ENCODE results near the gene FAM234A. TPM values are rescaled to one million over a fixed set of nuclear protein-coding genes. Genes with fewer than 3 reads are reported as not detected.
A peak's percentile ranks its signal among the peaks of the same experiment; 100 is the strongest.
"Not testable (repeated sequence)": the region's sequence is repeated elsewhere in the genome, so short reads cannot be mapped to it uniquely, and the experiment has no call there.

FAM234A gene
- polyA plus RNA-seq, 6 donors from 2014 or later, result 19.3 to 28.7 (median 24.5) TPM

DNA sequence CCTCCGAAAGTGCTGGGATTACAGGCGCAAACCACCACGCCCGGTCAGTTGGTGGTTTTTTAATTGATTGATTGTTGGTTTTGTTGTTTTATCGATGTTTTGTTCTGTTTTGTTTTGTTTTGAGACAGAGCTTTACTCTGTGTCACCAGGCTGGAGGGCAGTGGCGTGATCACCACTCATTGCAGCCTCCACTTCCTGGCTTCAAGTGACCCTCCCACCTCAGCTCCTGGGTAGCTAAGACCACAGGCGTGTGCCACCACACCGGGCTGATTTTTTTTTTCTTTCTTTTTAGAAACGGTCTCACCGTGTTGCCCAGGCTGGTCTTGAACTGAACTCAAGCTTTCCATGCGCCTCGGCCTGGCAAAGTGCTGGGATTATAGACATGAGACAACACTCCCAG lies 12.4 kb downstream of the FAM234A start:
- ATAC-seq (ENCODE audit: low read depth in 2 of 2) (no peak), DNase-seq (no peak)
- Mint-ChIP-seq H3K27ac (peak overlapping the region in 1 of 6 donors; percentile 66), H3K9me3 (no peaks in the 10 kb centered on the region), H3K4me3 (no peak overlapping the region), H3K4me1 (peaks cover 3 to 16% (median 7%) of the 10 kb centered on the region in 3 donors), H3K27me3 (no peaks in the 10 kb centered on the region), H3K36me3 (peaks cover 7 to 9% of the 10 kb centered on the region in 2 donors)

DNA sequence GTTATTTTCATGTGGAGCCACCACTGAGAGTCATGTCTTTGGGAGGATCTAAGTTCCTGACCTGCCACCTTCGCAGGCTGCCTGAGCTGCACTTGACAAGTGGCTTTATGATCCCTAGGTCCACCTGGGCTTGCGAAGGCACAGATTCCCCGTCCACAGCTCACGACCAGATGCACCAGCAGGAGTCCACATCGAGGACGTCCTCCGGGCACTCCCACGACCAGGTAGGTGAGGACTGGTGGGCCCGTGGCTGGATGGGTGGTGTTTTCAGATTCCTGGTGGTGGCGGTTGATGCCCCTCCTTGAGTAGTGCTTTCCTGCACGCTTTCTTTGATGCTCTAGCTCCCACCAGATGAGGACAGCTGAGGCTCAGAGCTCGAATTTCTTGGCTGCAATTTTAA lies 14.8 kb downstream of the FAM234A start:
- H3K4me1 Mint-ChIP-seq, result peaks cover 8 to 20% (median 10%) of the 10 kb centered on the region in 3 donors

DNA sequence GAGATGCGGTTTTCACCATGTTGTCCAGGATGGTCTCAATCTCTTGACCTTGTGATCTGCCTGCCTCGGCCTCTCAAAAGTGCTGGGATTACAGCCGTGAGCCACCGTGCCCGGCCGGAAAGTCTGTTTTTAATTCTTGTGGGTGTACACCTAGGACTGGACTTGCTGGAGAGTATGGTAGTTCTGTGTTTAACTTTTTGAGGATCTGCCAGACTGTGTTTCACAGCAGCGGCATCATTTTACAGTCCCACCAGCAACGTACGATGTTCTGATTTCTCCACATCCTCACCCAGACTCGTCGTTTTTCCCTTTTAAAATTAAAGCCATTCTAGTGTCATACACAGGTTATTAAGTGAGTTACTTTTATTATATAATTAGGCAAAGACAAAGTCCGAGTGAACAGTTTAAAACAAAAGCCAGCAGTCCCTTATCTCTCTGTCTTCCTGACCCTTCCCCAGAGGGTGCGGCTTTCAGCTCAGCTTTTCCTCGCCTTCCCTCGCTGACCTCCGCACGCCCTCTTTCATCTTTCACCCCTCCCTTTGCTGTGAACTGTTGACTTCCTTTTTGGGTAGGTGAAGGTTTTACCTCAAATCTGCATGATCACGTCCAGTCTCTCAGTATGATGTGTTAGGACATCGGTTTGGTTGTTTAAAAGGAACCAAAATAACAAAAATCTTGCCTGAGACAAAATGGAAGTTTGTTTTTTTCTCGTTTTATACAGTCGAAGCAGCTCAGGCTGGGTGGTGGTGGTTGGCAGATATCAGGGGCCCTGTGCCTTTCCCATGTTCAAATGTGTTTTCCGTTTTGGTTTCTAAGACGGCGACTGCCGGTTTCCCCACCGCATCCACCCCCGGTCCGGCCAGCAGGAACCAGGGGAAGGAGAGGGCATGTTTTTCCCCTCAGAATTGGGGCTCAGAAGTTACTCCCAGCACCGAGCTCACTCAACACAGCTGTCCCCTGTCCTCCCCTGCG lies 18.0 kb downstream of the FAM234A start:
- peaks cover 8 to 24% (median 10%) of the 10 kb centered on the region in 3 donors for H3K4me1 Mint-ChIP-seq
- H3K36me3 Mint-ChIP-seq, result peaks cover 9 to 11% of the 10 kb centered on the region in 2 donors
- H3K9me3 Mint-ChIP-seq, result no peaks in the 10 kb centered on the region
- no peaks in the 10 kb centered on the region for H3K27me3 Mint-ChIP-seq
- ATAC-seq (ENCODE audit: low read depth in 2 of 2), result peak; percentile 71 to 74
- peak overlapping the region; percentile 53 to 92 (median 84) for H3K4me3 Mint-ChIP-seq
- peak overlapping the region in 5 of 6 donors; percentile 79 to 98 (median 96) for H3K27ac Mint-ChIP-seq
- peak; percentile 29 for DNase-seq

More for the DNA sequence above, 14.8 kb downstream of the FAM234A start:
- Mint-ChIP-seq H3K27me3 (no peaks in the 10 kb centered on the region), H3K4me3 (no peak overlapping the region), H3K9me3 (no peaks in the 10 kb centered on the region), H3K36me3 (peaks cover 9 to 11% of the 10 kb centered on the region in 2 donors), H3K27ac (no peak overlapping the region)
- no peak for DNase-seq
- no peak for ATAC-seq (ENCODE audit: low read depth in 2 of 2)

DNA sequence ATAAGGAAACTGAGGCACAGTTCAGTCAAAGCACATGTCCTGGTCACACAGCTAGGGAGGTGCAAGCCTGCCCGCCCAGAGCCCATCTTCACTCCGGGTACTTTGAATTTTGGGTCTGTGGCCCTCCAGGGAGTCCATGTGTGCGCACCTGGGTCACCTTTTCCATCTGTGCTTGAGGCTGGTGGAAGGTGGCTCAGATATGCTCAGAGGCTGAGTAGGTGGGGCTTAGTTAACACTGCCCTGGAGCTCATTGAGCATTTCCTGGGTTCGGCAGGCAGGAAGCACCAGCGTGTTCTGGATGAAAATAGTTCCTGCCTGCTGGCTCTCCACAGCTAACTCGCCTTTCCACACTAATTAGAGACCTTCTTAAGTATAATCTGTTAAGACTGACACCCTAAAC lies 19.2 kb downstream of the FAM234A start:
- H3K36me3 Mint-ChIP-seq, result peaks cover 9 to 11% of the 10 kb centered on the region in 2 donors
- DNase-seq (no peak), ATAC-seq (ENCODE audit: low read depth in 2 of 2) (no peak)
- peaks cover 8 to 24% (median 10%) of the 10 kb centered on the region in 3 donors for H3K4me1 Mint-ChIP-seq
- H3K9me3 Mint-ChIP-seq, result no peaks in the 10 kb centered on the region
- peak overlapping the region in 2 of 8 donors; percentile 12 to 65 for H3K4me3 Mint-ChIP-seq
- H3K27ac Mint-ChIP-seq, result peak overlapping the region in 2 of 6 donors; percentile 42 to 79
- H3K27me3 Mint-ChIP-seq, result no peaks in the 10 kb centered on the region

DNA sequence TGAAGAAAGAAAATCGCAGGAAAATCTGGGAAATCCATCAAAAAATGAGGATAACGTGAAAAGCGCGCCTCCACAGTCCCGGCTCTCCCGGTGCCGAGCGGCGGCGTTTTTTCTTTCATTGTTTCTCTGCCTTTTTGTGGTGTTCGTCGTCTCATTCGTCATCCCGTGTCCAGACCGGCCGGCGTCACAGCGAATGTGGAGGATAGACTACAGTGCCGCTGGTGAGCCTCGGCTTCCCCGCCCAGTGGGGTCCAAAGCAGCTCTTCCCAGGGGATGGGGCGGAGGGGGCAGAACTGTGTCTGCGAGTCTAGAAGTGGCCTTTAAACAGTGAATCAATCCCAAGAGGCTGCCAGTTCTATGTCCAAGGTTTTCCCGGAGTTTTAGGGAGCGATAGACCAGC lies 19.8 kb downstream of the FAM234A start:
- Mint-ChIP-seq H3K4me1 (peaks cover 8 to 24% (median 10%) of the 10 kb centered on the region in 3 donors), H3K4me3 (peak overlapping the region in 1 of 8 donors; percentile 12), H3K9me3 (no peaks in the 10 kb centered on the region), H3K36me3 (peaks cover 9 to 11% of the 10 kb centered on the region in 2 donors), H3K27me3 (no peaks in the 10 kb centered on the region), H3K27ac (peak overlapping the region in 2 of 6 donors; percentile 60 to 79)
- no peak for ATAC-seq (ENCODE audit: low read depth in 2 of 2)
- DNase-seq, result no peak

DNA sequence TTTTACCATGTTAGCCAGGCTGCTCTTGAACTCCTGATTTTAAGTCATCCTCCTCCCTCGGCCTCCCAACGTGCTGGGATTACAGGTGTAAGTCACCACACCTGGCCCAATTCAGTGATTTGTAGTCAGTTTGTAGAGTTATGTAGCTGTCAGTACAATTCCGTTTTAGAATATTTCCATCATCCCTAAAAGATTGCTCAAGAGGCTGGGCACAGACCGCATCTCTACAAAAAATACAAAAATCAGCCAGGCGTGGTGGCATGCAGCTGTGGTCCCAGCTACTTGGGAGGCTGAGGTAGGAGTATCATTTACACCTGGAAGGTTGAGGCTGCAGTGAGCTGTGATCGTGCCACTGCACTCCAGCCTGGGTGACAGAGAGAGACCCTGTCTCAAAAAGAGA lies 20.6 kb downstream of the FAM234A start:
- DNase-seq (no peak), ATAC-seq (ENCODE audit: low read depth in 2 of 2) (no peak)
- H3K27me3 Mint-ChIP-seq, result no peaks in the 10 kb centered on the region
- peak overlapping the region in 1 of 6 donors; percentile 42 for H3K27ac Mint-ChIP-seq
- H3K9me3 Mint-ChIP-seq, result no peaks in the 10 kb centered on the region
- peaks cover 8 to 10% of the 10 kb centered on the region in 2 donors for H3K36me3 Mint-ChIP-seq
- peaks cover 8 to 24% (median 10%) of the 10 kb centered on the region in 3 donors for H3K4me1 Mint-ChIP-seq
- H3K4me3 Mint-ChIP-seq, result no peak overlapping the region

DNA sequence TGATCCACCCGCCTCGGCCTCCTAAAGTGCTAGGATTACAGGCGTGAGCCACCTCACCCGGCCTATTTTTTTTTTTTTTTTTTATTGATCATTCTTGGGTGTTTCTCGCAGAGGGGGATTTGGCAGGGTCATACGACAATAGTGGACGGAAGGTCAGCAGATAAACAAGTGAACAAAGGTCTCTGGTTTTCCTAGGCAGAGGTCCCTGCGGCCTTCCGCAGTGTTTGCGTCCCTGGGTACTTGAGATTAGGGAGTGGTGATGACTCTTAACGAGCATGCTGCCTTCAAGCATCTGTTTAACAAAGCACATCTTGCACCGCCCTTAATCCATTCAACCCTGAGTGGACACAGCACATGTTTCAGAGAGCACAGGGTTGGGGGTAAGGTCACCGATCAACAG lies 23.5 kb downstream of the FAM234A start:
- H3K4me3 Mint-ChIP-seq; H3K27ac Mint-ChIP-seq; H3K27me3 Mint-ChIP-seq; DNase-seq; H3K9me3 Mint-ChIP-seq; ATAC-seq (ENCODE audit: low read depth in 2 of 2): not testable (repeated sequence)
- peaks cover under 1 to 12% (median under 1%) of the 10 kb centered on the region in 3 donors for H3K4me1 Mint-ChIP-seq
- peaks cover 0 to 17% of the 10 kb centered on the region in 2 donors for H3K36me3 Mint-ChIP-seq

DNA sequence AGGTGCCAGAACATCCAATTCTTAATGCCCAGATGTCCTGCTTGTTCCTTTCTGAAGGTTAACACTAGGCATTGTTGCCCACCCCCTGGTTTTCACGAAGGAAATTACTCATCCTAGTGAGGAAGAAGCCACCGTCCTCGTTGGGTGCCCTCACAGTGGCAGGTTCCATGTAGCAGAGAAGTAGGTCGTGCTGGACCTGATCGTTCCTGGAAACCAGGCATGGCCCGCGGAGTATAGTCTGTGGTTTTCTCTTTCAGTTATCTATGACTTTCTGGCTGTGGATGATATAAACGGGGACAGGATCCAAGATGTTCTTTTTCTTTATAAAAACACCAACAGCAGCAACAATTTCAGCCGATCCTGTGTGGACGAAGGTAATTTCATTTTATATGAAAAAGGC lies 24.6 kb downstream of the FAM234A start:
- ATAC-seq (ENCODE audit: low read depth in 2 of 2), result no peak
- no peaks in the 10 kb centered on the region for H3K9me3 Mint-ChIP-seq
- H3K4me3 Mint-ChIP-seq, result no peak overlapping the region
- no peak for DNase-seq
- no peaks in the 10 kb centered on the region for H3K27me3 Mint-ChIP-seq
- H3K4me1 Mint-ChIP-seq, result peaks cover 0 to 4% (median 0%) of the 10 kb centered on the region in 3 donors
- H3K27ac Mint-ChIP-seq, result peak overlapping the region in 1 of 6 donors; percentile 38
- H3K36me3 Mint-ChIP-seq, result peaks cover 0 to 17% of the 10 kb centered on the region in 2 donors

DNA sequence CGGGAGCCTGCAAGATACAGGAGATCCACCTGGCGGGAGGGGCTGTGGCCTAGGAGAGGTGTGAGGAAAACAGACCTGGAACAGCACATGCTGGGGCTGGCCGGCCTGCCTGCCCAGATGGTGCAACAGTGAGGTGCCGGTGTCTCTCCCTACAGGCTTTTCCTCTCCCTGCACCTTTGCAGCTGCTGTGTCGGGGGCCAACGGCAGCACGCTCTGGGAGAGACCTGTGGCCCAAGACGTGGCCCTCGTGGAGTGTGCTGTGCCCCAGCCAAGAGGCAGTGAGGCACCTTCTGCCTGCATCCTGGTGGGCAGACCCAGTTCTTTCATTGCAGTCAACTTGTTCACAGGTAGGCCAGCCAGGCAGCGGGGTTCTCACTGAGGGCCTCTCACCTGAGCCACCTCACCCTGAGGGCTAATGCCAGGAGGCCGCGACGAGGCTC lies 25.2 kb downstream of the FAM234A start:
- no peak for DNase-seq
- no peak for ATAC-seq (ENCODE audit: low read depth in 2 of 2)
- Mint-ChIP-seq H3K4me3 (no peak overlapping the region), H3K27me3 (no peaks in the 10 kb centered on the region), H3K27ac (peak overlapping the region in 1 of 6 donors; percentile 44), H3K36me3 (peaks cover 0 to 17% of the 10 kb centered on the region in 2 donors), H3K9me3 (no peaks in the 10 kb centered on the region), H3K4me1 (peaks cover 0 to 4% (median 0%) of the 10 kb centered on the region in 3 donors)

DNA sequence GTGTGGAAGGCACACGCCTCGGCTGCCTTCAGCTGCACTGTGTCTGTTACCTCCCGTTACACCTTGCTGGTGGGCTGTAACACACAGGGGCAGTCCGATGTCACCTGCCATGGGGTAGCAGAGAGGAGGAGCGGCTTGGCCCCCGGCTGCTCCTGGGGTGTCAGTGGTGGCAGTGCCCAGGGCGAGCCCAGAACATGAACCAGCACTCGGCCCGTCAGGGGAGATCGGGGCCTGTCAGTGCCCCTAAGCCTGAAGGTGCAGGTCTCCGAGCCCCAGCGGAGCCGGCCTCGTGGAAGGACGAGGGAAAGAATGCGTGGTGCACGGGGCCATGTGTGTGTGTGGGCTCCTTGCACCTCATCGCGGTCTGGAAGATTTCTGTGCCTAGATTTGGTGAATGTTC lies 25.7 kb downstream of the FAM234A start:
- H3K4me3 Mint-ChIP-seq, result no peak overlapping the region
- peaks cover 0 to 17% of the 10 kb centered on the region in 2 donors for H3K36me3 Mint-ChIP-seq
- no peaks in the 10 kb centered on the region for H3K9me3 Mint-ChIP-seq
- peaks cover 0 to 4% (median 0%) of the 10 kb centered on the region in 3 donors for H3K4me1 Mint-ChIP-seq
- H3K27me3 Mint-ChIP-seq, result no peaks in the 10 kb centered on the region
- DNase-seq, result no peak
- no peak for ATAC-seq (ENCODE audit: low read depth in 2 of 2)
- H3K27ac Mint-ChIP-seq, result peak overlapping the region in 1 of 6 donors; percentile 80

DNA sequence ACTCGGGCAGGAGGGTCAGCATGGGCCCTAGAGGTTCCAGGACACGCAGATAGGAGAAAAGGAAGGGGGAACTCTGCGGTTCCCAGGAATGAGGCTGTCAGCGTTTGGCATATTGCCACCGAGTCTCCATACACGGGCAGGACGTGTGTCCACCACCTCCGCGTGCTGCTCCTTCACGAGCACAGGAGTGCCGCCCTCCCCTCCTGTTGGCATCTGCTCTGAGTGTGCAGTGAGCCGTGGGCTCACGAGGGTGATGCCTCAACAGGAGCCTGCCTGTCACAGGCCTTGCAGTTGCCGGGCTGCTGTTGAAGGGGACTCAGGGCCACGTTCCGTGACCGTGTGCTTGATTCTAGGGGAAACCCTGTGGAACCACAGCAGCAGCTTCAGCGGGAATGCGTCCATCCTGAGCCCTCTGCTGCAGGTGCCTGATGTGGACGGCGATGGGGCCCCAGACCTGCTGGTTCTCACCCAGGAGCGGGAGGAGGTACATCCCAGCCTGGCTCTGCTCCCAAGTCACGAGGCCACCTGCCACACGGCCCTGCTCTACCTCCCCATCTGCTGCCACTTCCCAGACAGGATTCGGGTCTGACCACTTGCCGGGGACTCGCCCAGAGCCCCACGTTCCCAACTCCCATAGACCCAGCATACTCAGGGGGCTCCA lies 26.5 kb downstream of the FAM234A start:
- ATAC-seq (ENCODE audit: low read depth in 2 of 2), result no peak
- DNase-seq, result no peak
- H3K36me3 Mint-ChIP-seq, result peaks cover 0 to 17% of the 10 kb centered on the region in 2 donors
- H3K9me3 Mint-ChIP-seq, result no peaks in the 10 kb centered on the region
- H3K4me1 Mint-ChIP-seq, result peaks cover 0 to 4% (median 0%) of the 10 kb centered on the region in 3 donors
- no peak overlapping the region for H3K27ac Mint-ChIP-seq
- H3K27me3 Mint-ChIP-seq, result no peaks in the 10 kb centered on the region
- H3K4me3 Mint-ChIP-seq, result no peak overlapping the region

DNA sequence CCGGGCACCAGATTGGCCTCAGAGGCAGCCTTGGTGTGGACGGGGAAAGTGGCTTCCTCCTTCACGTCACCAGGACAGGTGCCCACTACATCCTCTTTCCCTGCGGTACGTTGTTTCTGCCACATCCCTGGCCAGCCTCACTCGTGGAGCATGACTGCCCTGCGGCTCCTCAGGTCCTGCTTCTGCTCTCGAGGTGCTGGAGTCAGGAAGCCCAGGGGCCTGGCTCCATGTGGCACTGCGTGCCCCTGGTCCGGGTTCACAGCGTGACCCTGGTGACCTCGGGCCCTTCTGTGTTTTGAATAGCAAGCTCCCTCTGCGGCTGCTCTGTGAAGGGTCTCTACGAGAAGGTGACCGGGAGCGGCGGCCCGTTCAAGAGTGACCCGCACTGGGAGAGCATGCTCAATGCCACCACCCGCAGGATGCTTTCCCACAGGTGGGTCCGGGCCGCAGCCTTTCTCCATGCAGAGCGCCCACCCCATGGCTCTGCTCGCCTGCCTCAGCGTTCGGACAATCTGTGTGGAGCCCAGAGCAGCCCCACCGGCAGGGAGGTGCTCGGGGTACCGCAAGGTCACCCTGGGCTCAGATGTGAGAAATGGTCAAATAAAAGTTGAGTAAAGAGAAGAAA lies 27.6 kb downstream of the FAM234A start:
- Mint-ChIP-seq H3K27ac (peak overlapping the region in 1 of 6 donors; percentile 52), H3K27me3 (no peaks in the 10 kb centered on the region), H3K9me3 (no peaks in the 10 kb centered on the region), H3K36me3 (peaks cover 0 to 17% of the 10 kb centered on the region in 2 donors), H3K4me1 (peaks cover 0 to 6% (median 2%) of the 10 kb centered on the region in 3 donors), H3K4me3 (no peak overlapping the region)
- DNase-seq (no peak), ATAC-seq (ENCODE audit: low read depth in 2 of 2) (no peak)

DNA sequence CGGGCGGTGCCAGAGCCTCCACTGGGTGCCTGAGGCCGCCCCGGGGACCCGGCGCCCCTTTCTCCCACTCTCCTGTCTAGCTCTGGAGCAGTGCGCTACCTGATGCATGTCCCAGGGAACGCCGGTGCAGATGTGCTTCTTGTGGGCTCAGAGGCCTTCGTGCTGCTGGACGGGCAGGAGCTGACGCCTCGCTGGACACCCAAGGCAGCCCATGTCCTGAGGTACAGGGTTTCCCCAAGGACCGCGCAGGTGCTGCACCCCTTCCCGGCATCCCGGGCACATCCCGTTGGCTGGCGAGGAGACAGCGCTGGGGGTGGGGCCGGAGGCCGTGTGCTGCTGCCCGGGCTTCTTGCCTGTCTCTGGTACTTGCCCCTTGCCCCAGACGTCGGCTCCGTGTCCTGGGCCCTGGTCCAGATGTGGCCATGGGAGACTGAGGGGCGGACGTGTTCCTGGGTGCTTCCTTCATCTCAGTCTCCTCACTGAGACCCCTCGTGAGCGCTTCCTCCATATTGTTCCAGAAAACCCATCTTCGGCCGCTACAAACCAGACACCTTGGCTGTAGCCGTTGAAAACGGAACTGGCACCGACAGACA lies 28.7 kb downstream of the FAM234A start:
- ATAC-seq (ENCODE audit: low read depth in 2 of 2), result no peak
- no peak overlapping the region for H3K27ac Mint-ChIP-seq
- DNase-seq, result no peak
- H3K9me3 Mint-ChIP-seq, result no peaks in the 10 kb centered on the region
- no peaks in the 10 kb centered on the region for H3K27me3 Mint-ChIP-seq
- H3K36me3 Mint-ChIP-seq, result peaks cover 0 to 17% of the 10 kb centered on the region in 2 donors
- peaks cover 0 to 9% (median 4%) of the 10 kb centered on the region in 3 donors for H3K4me1 Mint-ChIP-seq
- H3K4me3 Mint-ChIP-seq, result no peak overlapping the region

Measured in naive B cell (primary cell).